HEK293T (cell line): ENCODE results near the gene SUCLG2.

ENCODE experiments used
- BHLHE40 ChIP-seq: fragments of 450-650 bp; IDR thresholded peaks from 2 replicates; pipeline ENCODE4 v1.6.1; 2016; ENCODE audit warnings: mild to moderate bottlenecking, moderate library complexity, borderline replicate concordance
- ELF4 ChIP-seq: fragments of 450-650 bp; IDR thresholded peaks from 2 replicates; pipeline ENCODE4 v1.6.1; 2017; ENCODE audit warnings: antibody characterized with exemption
- FOXA1 ChIP-seq: fragments of 450-650 bp; IDR thresholded peaks from 2 replicates; pipeline ENCODE4 v1.6.1; 2016; ENCODE audit warnings: mild to moderate bottlenecking
- FOXK2 ChIP-seq: fragments of 450-650 bp; IDR thresholded peaks from 2 replicates; pipeline ENCODE4 v1.6.1; 2016; ENCODE audit warnings: mild to moderate bottlenecking
- FOXM1 ChIP-seq: fragments of 450-650 bp; IDR thresholded peaks from 2 replicates; pipeline ENCODE4 v1.6.1; 2017; ENCODE audit warnings: mild to moderate bottlenecking, borderline replicate concordance
- HDGF ChIP-seq: fragments of 450-650 bp; IDR thresholded peaks from 2 replicates; pipeline ENCODE4 v1.6.1; 2017; ENCODE audit warnings: antibody characterized with exemption, borderline replicate concordance
- PKNOX1 ChIP-seq: fragments of 450-650 bp; IDR thresholded peaks from 2 replicates; pipeline ENCODE4 v1.6.1; 2016
- SP1 ChIP-seq: fragments of 450-650 bp; IDR thresholded peaks from 2 replicates; pipeline ENCODE4 v1.6.1; 2017
- SUZ12 ChIP-seq: fragments of 450-650 bp; IDR thresholded peaks from 2 replicates; pipeline ENCODE4 v1.6.1; 2016; ENCODE audit warnings: mild to moderate bottlenecking
- TARDBP ChIP-seq: fragments of 450-650 bp; IDR thresholded peaks from 2 replicates; pipeline ENCODE4 v1.6.1; 2016
- ZNF384 ChIP-seq: fragments of 450-650 bp; IDR thresholded peaks from 2 replicates; pipeline ENCODE4 v1.6.1; 2016

DNA sequence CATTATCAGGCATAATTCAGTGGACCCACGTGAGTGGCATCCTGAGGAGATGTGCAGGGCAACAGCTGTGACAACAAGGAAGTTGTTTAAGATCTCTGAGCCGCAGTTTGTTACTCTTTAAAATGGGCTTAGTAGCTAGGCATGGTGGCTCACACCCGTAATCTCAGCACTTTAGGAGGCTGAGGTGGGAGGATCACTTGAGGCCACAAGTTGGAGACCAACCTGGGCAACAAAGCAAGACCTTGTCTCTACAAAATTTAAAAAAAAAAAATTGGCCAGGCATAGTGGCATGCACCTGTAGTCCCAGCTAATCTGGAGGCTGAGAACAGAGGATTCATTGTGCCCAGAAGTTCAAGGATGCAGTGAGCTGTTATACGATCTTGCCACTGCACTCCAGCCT is 12.2 kb downstream of the SUCLG2 start:
- TF ChIP-seq SP1 (no peak), FOXA1 (no peak), BHLHE40 (no peak), FOXM1 (no peak), ZNF384 (no peak), FOXK2 (no peak), SUZ12 (no peak), TARDBP (no peak), ELF4 (no peak), HDGF (no peak), PKNOX1 (no peak)
